Vagina (tissue), 2 donors: ENCODE measurements around the gene FLRT3. TPM values are rescaled to one million over a fixed set of nuclear protein-coding genes. Genes with fewer than 3 reads are reported as not detected.

ENCODE experiments used
- DNase-seq, 2 donors: peaks; one replicate each; pipeline ENCODE4 v3.0.0-alpha.2; 2017; ENCODE audit errors: extremely low spot score in 2 of 2
- H3K27ac ChIP-seq: fragments of 200-600 bp; sonication (generic); one replicate; pipeline ENCODE4 v1.5.1; 2019
- H3K27me3 ChIP-seq: fragments of 200-600 bp; sonication (generic); one replicate; pipeline ENCODE4 v1.5.1; 2019
- H3K36me3 ChIP-seq, 2 donors: fragments of 200-600 bp; sonication (generic); one replicate each; pipeline ENCODE4 v1.5.1; 2017 to 2019
- H3K4me1 ChIP-seq: fragments of 200-600 bp; sonication (generic); one replicate; pipeline ENCODE4 v1.5.1; 2019
- H3K4me3 ChIP-seq, 2 donors: fragments of 200-600 bp; sonication (generic); 1 replicate in 1 of 2; 2 replicates in 1 of 2; pipeline ENCODE4 v1.5.1; 2016 to 2019
- H3K9me3 ChIP-seq: fragments of 200-600 bp; sonication (generic); one replicate; pipeline ENCODE4 v1.5.1; 2019
- CTCF ChIP-seq, 3 experiments: fragments of 450-650 bp in 2 of 3; fragments of 200-600 bp in 1 of 3; sonication (generic) in 1 of 3; IDR thresholded peaks; one replicate each; pipeline ENCODE4 v1.5.1; 2017 to 2019; ENCODE audit warnings: antibody characterized with exemption in 3 of 3, mild to moderate bottlenecking in 2 of 3, moderate library complexity in 2 of 3
- POLR2A ChIP-seq, 2 donors: fragments of 450-650 bp; IDR thresholded peaks; one replicate each; pipeline ENCODE4 v1.6.1; 2017; ENCODE audit warnings: antibody characterized with exemption in 2 of 2, mild to moderate bottlenecking in 2 of 2, moderate library complexity in 2 of 2
- POLR2AphosphoS5 ChIP-seq, 2 donors: sonication (generic); formaldehyde crosslinking; IDR thresholded peaks; one replicate each; pipeline ENCODE4 v1.9.0; 2017; ENCODE audit warnings: antibody characterized with exemption in 2 of 2, mild to moderate bottlenecking in 2 of 2, low read depth in 1 of 2; ENCODE audit not compliant: insufficient read depth in 1 of 2
- intact Hi-C: fragments of 100-400 bp; cut with DNase I; formaldehyde crosslinking; loops from one replicate; pipeline ENCODE4 v1.15.1; 2023
- total RNA-seq: library from RNA; depleted of rRNA; stranded (reverse); fragments of >200 nt; gene quantifications from one replicate; pipeline ENCODE4 v1.2.3, GENCODE V29; 2016

The FLRT3 gene
- total RNA-seq, 1 donor from 2014 or later = 4.7 TPM

DNA sequence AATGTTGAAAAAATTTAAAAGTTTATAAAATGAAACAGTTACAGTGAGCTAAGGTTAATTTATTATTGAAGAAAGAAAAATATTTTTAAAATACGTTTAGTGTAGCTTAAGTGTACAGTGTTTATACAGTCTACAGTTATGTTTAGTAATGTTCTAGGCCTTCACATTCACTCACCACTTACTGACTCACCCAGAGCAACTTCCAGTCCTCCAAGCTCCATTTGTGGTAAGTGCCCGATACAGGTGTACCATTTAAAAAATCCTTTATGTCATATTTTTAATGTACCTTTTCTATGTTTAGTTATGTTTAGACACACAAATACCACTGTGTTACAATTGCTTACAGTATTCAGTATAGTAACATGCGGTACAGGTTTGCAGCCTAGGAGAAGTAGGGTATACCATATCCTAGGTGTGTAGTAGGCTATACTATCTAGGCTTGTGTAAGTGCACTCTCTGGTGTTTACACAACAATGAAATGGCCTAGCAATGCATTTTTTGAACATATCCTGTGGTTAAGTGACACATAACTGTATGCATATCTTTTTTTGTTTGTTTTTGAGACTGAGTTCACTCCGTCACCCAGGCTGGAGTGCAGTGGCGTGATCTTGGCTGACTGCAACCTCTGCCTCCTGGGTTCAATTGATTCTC lies 26.3 kb downstream of the FLRT3 start:
- no peak for DNase-seq
- Histone ChIP-seq H3K36me3 (no peaks in the 10 kb centered on the region), H3K9me3 (no peaks in the 10 kb centered on the region), H3K4me3 (no peak overlapping the region), H3K27me3 (no peaks in the 10 kb centered on the region), H3K27ac (no peak overlapping the region), H3K4me1 (no peaks in the 10 kb centered on the region)
- no peak for TF ChIP-seq CTCF (IDR thresholded peaks at IDR 0.05)
- TF ChIP-seq POLR2AphosphoS5 (IDR thresholded peaks at IDR 0.05; ENCODE audit: insufficient read depth in 1 of 2, low read depth in 1 of 2) = no peak
- no peak for TF ChIP-seq POLR2A (IDR thresholded peaks at IDR 0.05)
- intact Hi-C loops = no loop called here

DNA sequence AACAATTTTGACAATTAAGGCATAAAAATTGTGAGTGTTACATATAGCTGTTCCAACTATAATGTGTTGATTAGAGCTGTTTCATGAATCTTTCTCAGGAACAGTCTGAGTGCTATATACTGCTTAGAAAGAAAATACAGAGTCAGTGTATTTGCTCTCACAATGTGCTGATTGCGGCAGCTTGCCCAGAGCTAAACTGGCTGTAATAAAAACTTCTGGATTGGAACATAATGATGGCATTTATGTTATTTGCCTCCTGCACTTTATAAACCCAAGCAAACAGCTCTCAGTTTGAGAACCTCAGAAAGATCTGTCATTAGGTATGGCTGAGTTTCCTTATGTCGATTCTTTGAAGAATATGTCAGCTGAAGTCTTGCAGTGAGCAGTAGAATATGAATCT lies 29.5 kb downstream of the FLRT3 start:
- DNase-seq = no peak
- Histone ChIP-seq H3K4me3 (no peak overlapping the region), H3K9me3 (no peaks in the 10 kb centered on the region), H3K36me3 (no peaks in the 10 kb centered on the region), H3K4me1 (no peaks in the 10 kb centered on the region), H3K27me3 (no peaks in the 10 kb centered on the region), H3K27ac (no peak overlapping the region)
- intact Hi-C loops = no loop called here
- TF ChIP-seq CTCF (IDR thresholded peaks at IDR 0.05) = no peak
- TF ChIP-seq POLR2AphosphoS5 (IDR thresholded peaks at IDR 0.05; ENCODE audit: insufficient read depth in 1 of 2, low read depth in 1 of 2) = no peak
- no peak for TF ChIP-seq POLR2A (IDR thresholded peaks at IDR 0.05)

DNA sequence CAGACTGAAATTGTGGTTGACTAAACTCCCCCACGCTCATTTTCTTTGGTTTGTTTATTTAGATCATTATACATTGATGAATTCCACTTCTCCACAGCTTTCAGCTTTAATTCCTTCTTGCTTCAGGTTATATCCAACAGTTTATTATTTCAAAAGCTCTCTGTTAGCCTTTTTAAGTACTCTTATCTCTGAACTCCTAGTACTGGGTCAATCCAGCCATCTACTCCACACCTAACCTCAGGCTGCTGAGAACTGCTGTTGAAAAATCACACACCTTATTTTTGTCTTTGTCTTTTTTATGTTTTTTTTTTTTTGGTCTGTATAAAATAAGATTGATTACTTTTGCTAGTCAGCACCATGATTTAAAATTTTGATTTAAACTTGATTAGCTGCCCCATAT lies 32.9 kb downstream of the FLRT3 start:
- no peak overlapping the region for H3K27ac ChIP-seq
- no peaks in the 10 kb centered on the region for H3K27me3 ChIP-seq
- no peaks in the 10 kb centered on the region for H3K36me3 ChIP-seq
- intact Hi-C loops = no loop called here
- no peaks in the 10 kb centered on the region for H3K4me1 ChIP-seq
- H3K4me3 ChIP-seq = no peak overlapping the region
- DNase-seq = no peak
- no peak for TF ChIP-seq CTCF (IDR thresholded peaks at IDR 0.05)
- TF ChIP-seq POLR2AphosphoS5 (IDR thresholded peaks at IDR 0.05; ENCODE audit: insufficient read depth in 1 of 2, low read depth in 1 of 2) = no peak
- TF ChIP-seq POLR2A (IDR thresholded peaks at IDR 0.05) = no peak
- no peaks in the 10 kb centered on the region for H3K9me3 ChIP-seq

DNA sequence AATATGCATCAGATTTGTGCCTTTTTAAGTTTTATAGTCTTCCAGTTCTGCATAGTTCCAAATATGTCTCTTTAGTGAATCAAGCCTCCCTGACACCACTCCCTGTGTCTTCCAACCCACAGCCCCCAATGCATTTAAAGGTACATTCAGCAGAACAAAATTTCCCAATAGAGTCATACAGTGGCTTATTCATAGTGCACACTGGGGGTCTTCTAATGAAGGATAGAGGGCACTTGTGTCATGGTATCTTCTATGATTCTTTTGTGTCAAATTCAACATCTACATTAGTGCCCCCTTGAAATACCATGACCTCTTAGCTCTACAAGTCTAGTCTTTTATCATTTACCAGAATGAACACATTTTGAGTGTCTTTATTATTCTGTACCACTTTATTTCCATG lies 33.8 kb downstream of the FLRT3 start:
- no peak overlapping the region for H3K27ac ChIP-seq
- no peaks in the 10 kb centered on the region for H3K9me3 ChIP-seq
- DNase-seq = no peak
- H3K4me3 ChIP-seq = no peak overlapping the region
- no peaks in the 10 kb centered on the region for H3K27me3 ChIP-seq
- H3K36me3 ChIP-seq = no peaks in the 10 kb centered on the region
- H3K4me1 ChIP-seq = no peaks in the 10 kb centered on the region
- intact Hi-C loops = no loop called here
- TF ChIP-seq POLR2A (IDR thresholded peaks at IDR 0.05) (no peak), CTCF (IDR thresholded peaks at IDR 0.05) (no peak), POLR2AphosphoS5 (IDR thresholded peaks at IDR 0.05; ENCODE audit: insufficient read depth in 1 of 2, low read depth in 1 of 2) (no peak)

- Histone ChIP-seq H3K36me3 (no peaks in the 10 kb centered on the region), H3K27ac (no peak overlapping the region), H3K9me3 (no peaks in the 10 kb centered on the region)
Measured at GRCh38 chr20:14303106-14303505, 34.3 kb downstream of the FLRT3 start.

More at GRCh38 chr20:14303106-14303505, 34.3 kb downstream of the FLRT3 start:
- TF ChIP-seq POLR2AphosphoS5 (IDR thresholded peaks at IDR 0.05; ENCODE audit: insufficient read depth in 1 of 2, low read depth in 1 of 2) = no peak
- no peak for TF ChIP-seq POLR2A (IDR thresholded peaks at IDR 0.05)
- no peak for TF ChIP-seq CTCF (IDR thresholded peaks at IDR 0.05)
- Histone ChIP-seq H3K4me3 (no peak overlapping the region), H3K27me3 (no peaks in the 10 kb centered on the region), H3K4me1 (no peaks in the 10 kb centered on the region)
- intact Hi-C loops = no loop called here
- DNase-seq = no peak
